ENCODE results near the gene CALR.
"Not testable (repeated sequence)": the region's sequence is repeated elsewhere in the genome, so short reads cannot be mapped to it uniquely, and the experiment has no call there.

CALR gene

GRCh38 chr19:12956446-12957388 lies 18.3 kb downstream of the CALR start, which contains the start of gene GADD45GIP1:
TSS of gene GADD45GIP1 (minus strand) at chr19:12957223. CDS start at chr19:12957212, 11 bp downstream.
- Histone ChIP-seq H3K4me1 (ENCODE audit: control insufficient read depth in 1 of 2, insufficient read depth in 1 of 2, low read depth in 1 of 2, low read length in 1 of 2) (peaks cover 15 to 25% of the 10 kb centered on the region in 2 experiments), H3K36me3 (no peaks in the 10 kb centered on the region), H3K27me3 (no peaks in the 10 kb centered on the region), H3K9me3 (no peaks in the 10 kb centered on the region), H3K4me3 (ENCODE audit: low read depth in 1 of 2, low read length in 1 of 2) (peak within 1 kb of the TSS; percentile 74 to 77), H3K27ac (peak within 1 kb of the TSS; percentile 71)
- no peak for TF ChIP-seq CTCF (IDR thresholded peaks at IDR 0.05)

GRCh38 chr19:12957389-12957952 lies 19.1 kb downstream of the CALR start:
- Histone ChIP-seq H3K4me1 (ENCODE audit: control insufficient read depth in 1 of 2, insufficient read depth in 1 of 2, low read depth in 1 of 2, low read length in 1 of 2) (peaks cover 15 to 25% of the 10 kb centered on the region in 2 experiments), H3K27ac (peak overlapping the region; percentile 71), H3K4me3 (ENCODE audit: low read depth in 1 of 2, low read length in 1 of 2) (peak overlapping the region; percentile 74 to 77)
- not testable (repeated sequence) for H3K36me3 ChIP-seq, H3K9me3 ChIP-seq, H3K27me3 ChIP-seq

GRCh38 chr19:12959481-12959880 lies 21.1 kb downstream of the CALR start:
- Histone ChIP-seq H3K4me3 (ENCODE audit: low read depth in 1 of 2, low read length in 1 of 2) (no peak overlapping the region), H3K27me3 (no peaks in the 10 kb centered on the region), H3K27ac (no peak overlapping the region), H3K9me3 (no peaks in the 10 kb centered on the region), H3K36me3 (no peaks in the 10 kb centered on the region), H3K4me1 (ENCODE audit: control insufficient read depth in 1 of 2, insufficient read depth in 1 of 2, low read depth in 1 of 2, low read length in 1 of 2) (peaks cover 15 to 21% of the 10 kb centered on the region in 2 experiments)
- TF ChIP-seq CTCF (IDR thresholded peaks at IDR 0.05): no peak

- TF ChIP-seq CTCF (IDR thresholded peaks at IDR 0.05): peak; percentile 95
- Histone ChIP-seq H3K4me3 (ENCODE audit: low read depth in 1 of 2, low read length in 1 of 2) (peak overlapping the region; percentile 57 to 70), H3K9me3 (no peaks in the 10 kb centered on the region), H3K27me3 (no peaks in the 10 kb centered on the region), H3K27ac (no peak overlapping the region), H3K4me1 (ENCODE audit: control insufficient read depth in 1 of 2, insufficient read depth in 1 of 2, low read depth in 1 of 2, low read length in 1 of 2) (peaks cover 7 to 8% of the 10 kb centered on the region in 2 experiments), H3K36me3 (no peaks in the 10 kb centered on the region)
Measured at GRCh38 chr19:12965017-12965811, 26.8 kb downstream of the CALR start.

- no peaks in the 10 kb centered on the region for H3K27me3 ChIP-seq
- H3K9me3 ChIP-seq: no peaks in the 10 kb centered on the region
- H3K36me3 ChIP-seq: no peaks in the 10 kb centered on the region
- no peak for TF ChIP-seq CTCF (IDR thresholded peaks at IDR 0.05)
- H3K4me1 ChIP-seq (ENCODE audit: control insufficient read depth in 1 of 2, insufficient read depth in 1 of 2, low read depth in 1 of 2, low read length in 1 of 2): peaks cover 7 to 8% of the 10 kb centered on the region in 2 experiments
- H3K27ac ChIP-seq: no peak overlapping the region
- no peak overlapping the region for H3K4me3 ChIP-seq (ENCODE audit: low read depth in 1 of 2, low read length in 1 of 2)
Measured at GRCh38 chr19:12965812-12966135, 27.4 kb downstream of the CALR start.

Data from neutrophil (primary cell).